UCSD-AML1 (cell line): ENCODE data around the gene UBAC2.

ENCODE experiments used
- DNase-seq: peaks from one replicate; lab custom pipeline; 2025; ENCODE audit not compliant: unreplicated experiment; lab: John Stamatoyannopoulos, UW

The UBAC2 gene

DNA sequence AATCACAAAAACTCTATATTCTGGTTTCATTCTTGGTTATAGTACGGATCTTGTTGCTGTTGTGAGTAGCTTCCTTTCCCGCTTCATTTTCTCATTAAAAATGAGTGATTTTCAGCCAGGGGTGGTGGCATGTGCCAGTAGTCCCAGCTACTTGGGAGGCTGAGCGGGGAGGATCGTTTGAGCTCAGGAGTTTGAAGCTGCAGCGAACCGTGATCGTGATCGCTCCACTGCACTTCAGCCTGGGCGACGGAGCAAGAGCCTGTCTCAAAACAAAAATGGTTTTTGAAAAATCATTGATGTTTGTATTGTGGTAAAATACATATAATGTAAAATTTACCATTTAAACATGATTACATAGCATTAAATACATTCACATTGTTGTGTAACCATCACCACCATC is 229.0 kb downstream of the UBAC2 start:
- DNase-seq = no peak

DNA sequence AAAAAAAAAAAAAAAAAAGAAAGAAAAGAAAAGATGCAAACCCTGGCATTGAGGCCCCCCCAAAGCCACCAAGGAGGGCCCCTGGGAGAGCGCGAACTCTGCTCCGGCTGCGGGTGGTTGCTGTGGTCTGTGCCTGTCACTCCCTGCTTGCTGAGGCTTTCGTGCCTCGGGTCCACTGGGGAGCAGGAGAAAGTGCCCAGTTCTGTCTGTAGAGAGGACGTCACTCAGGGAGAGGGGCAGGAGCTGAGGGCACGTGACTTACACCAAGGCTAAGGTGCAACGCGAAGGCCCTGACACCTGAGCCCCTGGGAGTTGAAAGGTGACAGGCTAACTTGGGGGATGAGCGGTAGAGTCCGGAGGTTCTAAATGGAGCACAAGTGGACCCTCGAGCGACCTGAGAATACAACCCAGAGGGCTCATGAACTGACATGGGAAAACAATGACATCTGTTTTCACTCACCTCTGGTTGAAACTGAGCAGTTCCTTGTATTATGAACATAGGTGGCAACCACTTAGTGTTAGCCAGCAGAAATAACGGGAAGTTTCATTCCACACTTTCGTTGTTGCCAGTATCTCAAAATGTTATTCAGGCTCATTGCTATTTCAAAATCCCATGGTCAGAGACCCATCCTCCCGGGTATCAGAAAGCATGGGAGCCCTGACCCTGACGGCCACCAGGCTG is 231.4 kb downstream of the UBAC2 start:
- DNase-seq = no peak

DNA sequence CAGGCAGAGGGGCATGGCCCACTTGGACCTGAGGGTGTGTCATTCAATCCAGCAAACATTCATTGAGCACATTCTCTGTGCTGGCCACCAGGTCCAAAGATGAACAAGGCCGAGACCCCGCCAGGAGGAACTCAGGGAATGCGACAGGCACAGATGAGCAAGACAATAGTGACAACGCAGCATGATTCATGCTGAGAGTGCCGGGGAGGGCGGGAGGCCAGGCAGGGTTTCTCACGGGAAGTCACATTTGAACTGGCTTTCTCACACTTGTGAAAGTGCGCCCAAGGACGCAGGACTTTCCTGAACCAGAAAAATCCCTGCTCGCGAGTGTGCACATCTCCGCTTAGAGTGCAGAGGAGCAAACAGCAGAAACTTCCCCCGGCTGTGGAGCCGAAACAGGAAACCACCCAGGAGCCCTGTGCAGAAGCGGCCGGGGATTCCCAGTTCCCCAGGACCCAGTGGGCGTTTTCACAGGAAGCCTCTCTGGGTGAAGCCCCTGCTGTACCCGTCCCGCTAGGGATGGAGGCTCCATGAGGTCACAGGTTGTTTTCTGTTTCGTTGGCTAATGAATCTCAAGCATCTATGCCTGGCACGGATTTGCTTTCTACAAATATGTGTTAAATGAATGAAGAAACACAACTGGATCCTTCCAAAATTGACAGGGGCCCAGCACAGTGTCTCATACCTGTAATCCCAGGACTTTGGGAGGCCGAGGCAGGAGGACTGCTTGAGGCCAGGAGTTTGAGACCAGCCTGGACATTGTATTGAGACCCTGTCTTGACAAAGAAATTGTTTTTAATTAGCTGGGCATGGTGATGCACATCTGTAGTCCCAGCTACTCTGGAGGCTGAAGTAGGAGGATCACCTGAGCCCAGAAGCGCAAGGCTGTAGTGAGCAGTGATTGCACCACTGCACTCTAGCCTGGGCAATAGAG is 232.2 kb downstream of the UBAC2 start:
- peak; percentile 55 for DNase-seq

DNA sequence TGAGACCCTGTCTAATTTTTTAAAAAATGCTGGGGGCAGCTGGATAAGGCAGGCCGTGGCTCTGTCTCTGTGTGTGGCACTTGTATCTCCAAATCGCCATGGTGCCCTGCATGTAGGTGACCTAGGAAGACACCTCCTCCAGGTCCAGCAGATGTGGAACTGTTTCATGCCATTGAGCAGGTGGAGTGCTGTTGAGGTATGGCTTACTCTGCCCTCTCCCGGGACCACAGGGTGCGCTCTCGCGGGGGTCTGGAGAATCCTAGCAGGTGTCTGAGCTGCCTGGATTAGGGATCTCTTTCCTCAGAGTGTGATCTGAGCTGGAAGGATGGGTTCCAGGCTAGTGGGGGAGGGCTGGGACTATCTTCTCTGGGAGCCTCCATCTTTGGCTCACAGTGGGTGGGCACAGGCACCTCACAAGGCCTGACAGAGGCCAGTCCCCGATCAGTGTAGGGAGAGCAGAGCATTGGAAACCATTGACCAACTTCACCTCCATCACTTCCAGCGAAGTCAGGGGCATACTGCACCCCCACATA is 233.0 kb downstream of the UBAC2 start:
- no peak for DNase-seq

DNA sequence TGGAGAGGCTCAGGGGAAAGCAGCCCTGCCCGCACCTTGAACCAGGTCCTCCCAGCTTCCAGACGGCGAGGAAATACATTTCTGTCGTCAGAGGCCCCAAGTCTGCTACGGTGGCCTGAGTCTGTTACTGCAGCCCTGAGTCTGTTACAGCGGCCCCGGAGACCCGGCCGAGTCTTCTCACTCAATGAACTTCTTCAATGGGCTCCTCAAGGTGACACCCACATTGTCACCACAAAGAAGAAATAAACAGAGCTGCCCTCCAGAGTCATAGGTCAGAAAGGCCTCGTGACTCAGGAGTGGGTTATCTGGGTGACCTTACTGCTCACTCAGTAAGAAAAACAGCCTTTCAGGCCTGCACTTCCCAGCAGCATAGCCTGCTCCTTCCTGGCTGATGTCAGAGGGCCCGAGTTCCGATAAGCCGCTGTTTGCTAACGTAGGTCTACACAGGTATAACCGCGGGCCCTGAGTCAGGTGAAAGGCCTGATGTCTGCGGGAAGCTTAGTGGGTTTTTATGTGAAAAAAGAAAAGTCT is 233.7 kb downstream of the UBAC2 start:
- no peak for DNase-seq

GRCh38 chr13:99435116-99435515 is 234.5 kb downstream of the UBAC2 start:
- DNase-seq = no peak

DNA sequence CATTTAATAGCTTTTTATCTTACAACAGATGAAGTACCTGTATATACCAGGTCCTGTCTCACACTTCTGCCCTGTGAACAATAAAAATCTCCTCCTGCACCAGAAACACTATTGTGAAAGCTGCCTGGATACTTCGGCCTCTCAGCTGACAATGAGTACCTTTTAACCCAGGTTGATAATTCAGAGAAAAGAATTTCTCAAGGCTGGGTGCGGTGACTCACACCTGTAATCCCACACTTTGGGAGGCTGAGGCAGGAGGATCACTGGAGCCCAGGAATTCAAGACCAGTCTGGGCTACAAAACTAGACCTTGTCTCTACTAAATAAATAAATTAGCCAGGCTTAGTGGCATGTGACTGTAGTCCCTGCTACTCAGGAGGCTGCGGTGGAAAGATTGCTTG is 235.3 kb downstream of the UBAC2 start:
- DNase-seq = no peak
